Fibroblast of lung (primary cell): ENCODE data around the gene CHIT1. TPM values are rescaled to one million over a fixed set of nuclear protein-coding genes. Genes with fewer than 3 reads are reported as not detected.

Experiments
- DNase-seq, 2 donors: peaks; one replicate each; pipeline versions ENCODE4 v3.0.0 to v3.0.0-alpha.2; 2010; ENCODE audit warnings: low read depth in 2 of 2
- H2AFZ ChIP-seq: 2 replicates; pipeline ENCODE4 v1.5.1; 2012; ENCODE audit warnings: low read length, control low read depth, inconsistent platforms
- H3K27ac ChIP-seq: 2 replicates; pipeline ENCODE4 v1.5.1; 2011; ENCODE audit warnings: low read length, control low read depth; ENCODE audit not compliant: insufficient read depth
- H3K27me3 ChIP-seq: 2 replicates; pipeline ENCODE4 v1.5.1; 2011; ENCODE audit warnings: mild to moderate bottlenecking, low read length; ENCODE audit not compliant: control insufficient read depth, insufficient read depth
- H3K36me3 ChIP-seq: 2 replicates; pipeline ENCODE4 v1.5.1; 2011; ENCODE audit warnings: low read length; ENCODE audit not compliant: control insufficient read depth, insufficient read depth
- H3K4me1 ChIP-seq: 2 replicates; pipeline ENCODE4 v1.5.1; 2011; ENCODE audit warnings: low read length; ENCODE audit not compliant: control insufficient read depth, insufficient read depth; ENCODE audit errors: extremely low read depth
- H3K4me2 ChIP-seq: 2 replicates; pipeline ENCODE4 v1.5.1; 2011; ENCODE audit warnings: low read length, control low read depth; ENCODE audit not compliant: insufficient read depth; ENCODE audit errors: extremely low read depth
- H3K4me3 ChIP-seq, 4 experiments: fragments of 200-600 bp in 1 of 4; sonication (generic) in 1 of 4; replicated peaks in 1 of 4; 2 replicates each; pipeline ENCODE4 v1.5.1; 2011 to 2016; ENCODE audit warnings: low read length in 4 of 4, low read depth in 3 of 4, mild to moderate bottlenecking in 3 of 4, control low read depth in 2 of 4, inconsistent platforms in 1 of 4, mixed read lengths in 1 of 4; ENCODE audit not compliant: insufficient read depth in 1 of 4; ENCODE audit errors: control extremely low read depth in 1 of 4
- H3K79me2 ChIP-seq: 2 replicates; pipeline ENCODE4 v1.5.1; 2012; ENCODE audit warnings: mild to moderate bottlenecking, low read length, inconsistent platforms; ENCODE audit not compliant: control insufficient read depth, insufficient read depth
- H3K9ac ChIP-seq: 2 replicates; pipeline ENCODE4 v1.5.1; 2011; ENCODE audit warnings: mild to moderate bottlenecking, low read length, control low read depth; ENCODE audit not compliant: insufficient read depth
- H3K9me3 ChIP-seq: 2 replicates; pipeline ENCODE4 v1.5.1; 2012; ENCODE audit warnings: low read depth, low read length; ENCODE audit not compliant: control insufficient read depth, insufficient read depth
- H4K20me1 ChIP-seq: 2 replicates; pipeline ENCODE4 v1.5.1; 2011; ENCODE audit warnings: low read length; ENCODE audit not compliant: control insufficient read depth, insufficient read depth; ENCODE audit errors: extremely low read depth
- EZH2 ChIP-seq: IDR thresholded peaks from 2 replicates; pipeline ENCODE4 v1.5.1; 2012; ENCODE audit warnings: low read length, control low read depth, mild to moderate bottlenecking; ENCODE audit errors: missing control alignments
- polyA plus RNA-seq, 2 donors: library from polyadenylated mRNA; depleted of rRNA in 1 of 2; stranded (reverse) in 1 of 2; unstranded in 1 of 2; fragments of >200 nt; gene quantifications; 2 replicates each; pipeline ENCODE4 v1.2.1, GENCODE V29; 2011 to 2012; ENCODE audit warnings: missing spikeins in 1 of 2
- total RNA-seq: library from RNA; depleted of rRNA; stranded (reverse); fragments of >200 nt; gene quantifications from 2 replicates; pipeline ENCODE4 v1.2.1, GENCODE V29; 2014
- TF ChIP-seq, protein P1 (sequence below), 2 donors: IDR thresholded peaks in 1 of 2; conservative IDR thresholded peaks in 1 of 2; 1 replicate in 1 of 2; 2 replicates in 1 of 2; pipeline ENCODE4 v1.5.1; 2011 to 2012; ENCODE audit warnings: low read length in 2 of 2, control low read depth in 1 of 2, inconsistent platforms in 1 of 2, low read depth in 1 of 2, mild to moderate bottlenecking in 1 of 2

Gene CHIT1
- total and polyA plus RNA-seq, 2 donors (not counting 1 experiment from before 2014, with no cell fraction given) = not detected

DNA sequence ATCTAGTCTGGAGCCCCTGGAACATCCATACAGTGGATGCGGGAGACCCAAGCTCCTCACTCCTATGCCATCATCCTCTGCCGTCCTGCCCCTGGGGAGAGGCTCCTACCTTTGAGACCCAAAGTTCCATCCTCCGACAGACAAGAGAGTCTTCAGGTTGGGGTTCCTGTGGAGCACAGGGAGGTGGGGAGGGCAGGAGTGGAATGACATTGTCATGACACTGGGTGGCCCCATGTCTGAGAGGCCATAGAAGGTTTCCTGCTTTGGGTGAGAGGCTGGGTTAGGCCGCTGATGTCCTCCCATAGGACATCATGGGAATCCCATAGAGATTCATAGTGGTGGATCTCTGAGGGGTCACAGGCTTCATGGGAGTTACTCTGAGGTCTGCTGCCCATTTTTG, 45.0 kb downstream of the CHIT1 start:
- no peaks in the 10 kb centered on the region for H4K20me1 ChIP-seq
- H3K9ac ChIP-seq = no peak overlapping the region

GRCh38 chr1:203183828-203184227, 45.6 kb downstream of the CHIT1 start:
- Histone ChIP-seq H3K9me3 (no peaks in the 10 kb centered on the region), H3K27ac (no peak overlapping the region), H3K79me2 (no peaks in the 10 kb centered on the region), H3K9ac (no peak overlapping the region), H3K4me3 (no peak overlapping the region), H3K4me2 (no peak overlapping the region), H3K27me3 (no peaks in the 10 kb centered on the region), H3K36me3 (no peaks in the 10 kb centered on the region), H3K4me1 (no peaks in the 10 kb centered on the region), H2AFZ (no peak overlapping the region), H4K20me1 (no peaks in the 10 kb centered on the region)
- no peak for TF ChIP-seq EZH2
- TF ChIP-seq, protein P1, sequence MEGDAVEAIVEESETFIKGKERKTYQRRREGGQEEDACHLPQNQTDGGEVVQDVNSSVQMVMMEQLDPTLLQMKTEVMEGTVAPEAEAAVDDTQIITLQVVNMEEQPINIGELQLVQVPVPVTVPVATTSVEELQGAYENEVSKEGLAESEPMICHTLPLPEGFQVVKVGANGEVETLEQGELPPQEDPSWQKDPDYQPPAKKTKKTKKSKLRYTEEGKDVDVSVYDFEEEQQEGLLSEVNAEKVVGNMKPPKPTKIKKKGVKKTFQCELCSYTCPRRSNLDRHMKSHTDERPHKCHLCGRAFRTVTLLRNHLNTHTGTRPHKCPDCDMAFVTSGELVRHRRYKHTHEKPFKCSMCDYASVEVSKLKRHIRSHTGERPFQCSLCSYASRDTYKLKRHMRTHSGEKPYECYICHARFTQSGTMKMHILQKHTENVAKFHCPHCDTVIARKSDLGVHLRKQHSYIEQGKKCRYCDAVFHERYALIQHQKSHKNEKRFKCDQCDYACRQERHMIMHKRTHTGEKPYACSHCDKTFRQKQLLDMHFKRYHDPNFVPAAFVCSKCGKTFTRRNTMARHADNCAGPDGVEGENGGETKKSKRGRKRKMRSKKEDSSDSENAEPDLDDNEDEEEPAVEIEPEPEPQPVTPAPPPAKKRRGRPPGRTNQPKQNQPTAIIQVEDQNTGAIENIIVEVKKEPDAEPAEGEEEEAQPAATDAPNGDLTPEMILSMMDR (conservative IDR thresholded peaks at IDR 0.05 in 1 of 2, IDR thresholded peaks at IDR 0.05 in 1 of 2; ENCODE audit: low read depth in 1 of 2, low read length in 2 of 2) = no peak
- DNase-seq = no peak

More for the DNA sequence above, 45.0 kb downstream of the CHIT1 start:
- Histone ChIP-seq H3K27ac (no peak overlapping the region), H3K4me2 (no peak overlapping the region), H3K27me3 (no peaks in the 10 kb centered on the region), H3K79me2 (no peaks in the 10 kb centered on the region), H3K9me3 (no peaks in the 10 kb centered on the region), H3K36me3 (no peaks in the 10 kb centered on the region), H2AFZ (no peak overlapping the region), H3K4me1 (no peaks in the 10 kb centered on the region), H3K4me3 (no peak overlapping the region)
- no peak for DNase-seq
- TF ChIP-seq EZH2 = no peak
- TF ChIP-seq, protein P1 (conservative IDR thresholded peaks at IDR 0.05 in 1 of 2, IDR thresholded peaks at IDR 0.05 in 1 of 2; ENCODE audit: low read depth in 1 of 2, low read length in 2 of 2) = no peak

GRCh38 chr1:203182387-203182953, 47.0 kb downstream of the CHIT1 start:
- no peaks in the 10 kb centered on the region for H3K79me2 ChIP-seq
- H3K4me3 ChIP-seq = no peak overlapping the region
- H3K4me1 ChIP-seq = peaks cover 7% of the 10 kb centered on the region
- H4K20me1 ChIP-seq = no peaks in the 10 kb centered on the region
- H3K27me3 ChIP-seq = no peaks in the 10 kb centered on the region
- no peak for TF ChIP-seq EZH2
- TF ChIP-seq, protein P1 (conservative IDR thresholded peaks at IDR 0.05 in 1 of 2, IDR thresholded peaks at IDR 0.05 in 1 of 2; ENCODE audit: low read depth in 1 of 2, low read length in 2 of 2) = no peak
- H3K36me3 ChIP-seq = no peaks in the 10 kb centered on the region
- H3K9me3 ChIP-seq = no peaks in the 10 kb centered on the region
- H2AFZ ChIP-seq = no peak overlapping the region
- no peak for DNase-seq
- no peak overlapping the region for H3K9ac ChIP-seq
- H3K27ac ChIP-seq = no peak overlapping the region
- no peak overlapping the region for H3K4me2 ChIP-seq
